ENCODE data around the gene GATAD1.
"Not testable (repeated sequence)": the region's sequence is repeated elsewhere in the genome, so short reads cannot be mapped to it uniquely, and the experiment has no call there.

Gene GATAD1

GRCh38 chr7:92484226-92484625, 36.9 kb downstream of the GATAD1 start:
- H2AFZ ChIP-seq (ENCODE audit: low read length); H3K4me2 ChIP-seq (ENCODE audit: low read depth, low read length); DNase-seq; H3K9me2 ChIP-seq (replicated peaks; ENCODE audit: insufficient read depth, low read length); H3F3A ChIP-seq (ENCODE audit: insufficient read depth, low read length); H3K4me1 ChIP-seq (ENCODE audit: low read length); H4K20me1 ChIP-seq (ENCODE audit: insufficient read depth, low read length); H3K79me2 ChIP-seq (ENCODE audit: low read length); H3K9ac ChIP-seq (ENCODE audit: low read length); H3K27me3 ChIP-seq (replicated peaks; ENCODE audit: insufficient read depth, low read length); H3K9me3 ChIP-seq (replicated peaks; ENCODE audit: insufficient read depth, low read length); H3K4me3 ChIP-seq (ENCODE audit: low read length); H3K36me3 ChIP-seq (replicated peaks; ENCODE audit: insufficient read depth, low read length); H3K27ac ChIP-seq (ENCODE audit: low read length): not testable (repeated sequence)

GRCh38 chr7:92485267-92485892, 38.1 kb downstream of the GATAD1 start:
- Histone ChIP-seq H4K20me1 (ENCODE audit: insufficient read depth, low read length) (no peaks in the 10 kb centered on the region), H3F3A (ENCODE audit: insufficient read depth, low read length) (no peaks in the 10 kb centered on the region), H3K4me3 (ENCODE audit: low read length) (no peak overlapping the region), H3K9ac (ENCODE audit: low read length) (no peak overlapping the region), H3K4me1 (ENCODE audit: low read length) (no peaks in the 10 kb centered on the region), H3K27ac (ENCODE audit: low read length) (no peak overlapping the region), H3K36me3 (replicated peaks; ENCODE audit: insufficient read depth, low read length) (no peaks in the 10 kb centered on the region), H3K9me2 (replicated peaks; ENCODE audit: insufficient read depth, low read length) (no peaks in the 10 kb centered on the region), H3K79me2 (ENCODE audit: low read length) (no peaks in the 10 kb centered on the region), H3K4me2 (ENCODE audit: low read depth, low read length) (no peak overlapping the region), H3K9me3 (replicated peaks; ENCODE audit: insufficient read depth, low read length) (no peaks in the 10 kb centered on the region), H2AFZ (ENCODE audit: low read length) (no peak overlapping the region), H3K27me3 (replicated peaks; ENCODE audit: insufficient read depth, low read length) (no peaks in the 10 kb centered on the region)
- no peak for DNase-seq
- TF ChIP-seq, protein P1, sequence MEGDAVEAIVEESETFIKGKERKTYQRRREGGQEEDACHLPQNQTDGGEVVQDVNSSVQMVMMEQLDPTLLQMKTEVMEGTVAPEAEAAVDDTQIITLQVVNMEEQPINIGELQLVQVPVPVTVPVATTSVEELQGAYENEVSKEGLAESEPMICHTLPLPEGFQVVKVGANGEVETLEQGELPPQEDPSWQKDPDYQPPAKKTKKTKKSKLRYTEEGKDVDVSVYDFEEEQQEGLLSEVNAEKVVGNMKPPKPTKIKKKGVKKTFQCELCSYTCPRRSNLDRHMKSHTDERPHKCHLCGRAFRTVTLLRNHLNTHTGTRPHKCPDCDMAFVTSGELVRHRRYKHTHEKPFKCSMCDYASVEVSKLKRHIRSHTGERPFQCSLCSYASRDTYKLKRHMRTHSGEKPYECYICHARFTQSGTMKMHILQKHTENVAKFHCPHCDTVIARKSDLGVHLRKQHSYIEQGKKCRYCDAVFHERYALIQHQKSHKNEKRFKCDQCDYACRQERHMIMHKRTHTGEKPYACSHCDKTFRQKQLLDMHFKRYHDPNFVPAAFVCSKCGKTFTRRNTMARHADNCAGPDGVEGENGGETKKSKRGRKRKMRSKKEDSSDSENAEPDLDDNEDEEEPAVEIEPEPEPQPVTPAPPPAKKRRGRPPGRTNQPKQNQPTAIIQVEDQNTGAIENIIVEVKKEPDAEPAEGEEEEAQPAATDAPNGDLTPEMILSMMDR (IDR thresholded peaks at IDR 0.05; ENCODE audit: low read length), result no peak
- TF ChIP-seq EZH2 (optimal IDR thresholded peaks at IDR 0.05; ENCODE audit: low read depth, low read length), result no peak
- no peak for TF ChIP-seq EZH2phosphoT487 (IDR thresholded peaks at IDR 0.05; ENCODE audit: low read length)

- Histone ChIP-seq H3K4me1 (ENCODE audit: low read length) (no peaks in the 10 kb centered on the region), H3F3A (ENCODE audit: insufficient read depth, low read length) (no peaks in the 10 kb centered on the region), H4K20me1 (ENCODE audit: insufficient read depth, low read length) (no peaks in the 10 kb centered on the region), H2AFZ (ENCODE audit: low read length) (no peak overlapping the region), H3K9ac (ENCODE audit: low read length) (no peak overlapping the region), H3K36me3 (replicated peaks; ENCODE audit: insufficient read depth, low read length) (0 out of 2 replicates have a peak, but pooled peaks cover 2% of the 10 kb centered on the region), H3K9me2 (replicated peaks; ENCODE audit: insufficient read depth, low read length) (no peaks in the 10 kb centered on the region), H3K27me3 (replicated peaks; ENCODE audit: insufficient read depth, low read length) (no peaks in the 10 kb centered on the region), H3K9me3 (replicated peaks; ENCODE audit: insufficient read depth, low read length) (no peaks in the 10 kb centered on the region), H3K4me3 (ENCODE audit: low read length) (no peak overlapping the region), H3K27ac (ENCODE audit: low read length) (no peak overlapping the region), H3K79me2 (ENCODE audit: low read length) (no peaks in the 10 kb centered on the region), H3K4me2 (ENCODE audit: low read depth, low read length) (no peak overlapping the region)
- DNase-seq, result no peak
- TF ChIP-seq, protein P1 (IDR thresholded peaks at IDR 0.05; ENCODE audit: low read length), result no peak
- TF ChIP-seq EZH2 (optimal IDR thresholded peaks at IDR 0.05; ENCODE audit: low read depth, low read length) (no peak), EZH2phosphoT487 (IDR thresholded peaks at IDR 0.05; ENCODE audit: low read length) (no peak)
Measured at GRCh38 chr7:92485974-92486373, 38.7 kb downstream of the GATAD1 start.

GRCh38 chr7:92487804-92488203, 40.5 kb downstream of the GATAD1 start:
- no peaks in the 10 kb centered on the region for H3K9me3 ChIP-seq (replicated peaks; ENCODE audit: insufficient read depth, low read length)
- H3K27ac ChIP-seq (ENCODE audit: low read length), result no peak overlapping the region
- no peaks in the 10 kb centered on the region for H4K20me1 ChIP-seq (ENCODE audit: insufficient read depth, low read length)
- no peaks in the 10 kb centered on the region for H3F3A ChIP-seq (ENCODE audit: insufficient read depth, low read length)
- H3K27me3 ChIP-seq (replicated peaks; ENCODE audit: insufficient read depth, low read length), result no peaks in the 10 kb centered on the region
- H3K36me3 ChIP-seq (replicated peaks; ENCODE audit: insufficient read depth, low read length), result peaks cover 6% of the 10 kb centered on the region; the same call in 1 of the 2 replicates
- TF ChIP-seq, protein P1 (IDR thresholded peaks at IDR 0.05; ENCODE audit: low read length), result no peak
- TF ChIP-seq EZH2phosphoT487 (IDR thresholded peaks at IDR 0.05; ENCODE audit: low read length) (no peak), EZH2 (optimal IDR thresholded peaks at IDR 0.05; ENCODE audit: low read depth, low read length) (no peak)
- H3K79me2 ChIP-seq (ENCODE audit: low read length), result no peaks in the 10 kb centered on the region
- no peak overlapping the region for H3K4me3 ChIP-seq (ENCODE audit: low read length)
- no peak overlapping the region for H3K9ac ChIP-seq (ENCODE audit: low read length)
- no peaks in the 10 kb centered on the region for H3K4me1 ChIP-seq (ENCODE audit: low read length)
- no peak overlapping the region for H3K4me2 ChIP-seq (ENCODE audit: low read depth, low read length)
- no peak overlapping the region for H2AFZ ChIP-seq (ENCODE audit: low read length)
- H3K9me2 ChIP-seq (replicated peaks; ENCODE audit: insufficient read depth, low read length), result no peaks in the 10 kb centered on the region
- DNase-seq, result no peak
